H9 (cell line): ENCODE measurements around the gene GBP2. TPM values are rescaled to one million over a fixed set of nuclear protein-coding genes. Genes with fewer than 3 reads are reported as not detected.

Experiments
- DNase-seq: peaks from one replicate; pipeline ENCODE4 v3.0.0-alpha.2; 2017
- H2AFZ ChIP-seq: one replicate; pipeline ENCODE4 v1.6.1; 2013; ENCODE audit warnings: mild to moderate bottlenecking, low read length, control low read depth, moderate library complexity
- H2AK5ac ChIP-seq: 2 replicates; pipeline ENCODE4 v1.6.1; 2013; ENCODE audit warnings: low read length, control low read depth, mixed read lengths; ENCODE audit not compliant: insufficient read length
- H2BK120ac ChIP-seq: one replicate; pipeline ENCODE4 v1.6.1; 2013; ENCODE audit warnings: low read depth, mild to moderate bottlenecking, low read length, control low read depth, inconsistent platforms; ENCODE audit not compliant: poor library complexity, severe bottlenecking
- H2BK12ac ChIP-seq: 2 replicates; pipeline ENCODE4 v1.6.1; 2013; ENCODE audit warnings: low read length, control low read depth, mixed read lengths, low read depth; ENCODE audit not compliant: insufficient read length
- H2BK15ac ChIP-seq: 2 replicates; pipeline ENCODE4 v1.6.1; 2013; ENCODE audit warnings: low read depth, low read length, control low read depth
- H2BK20ac ChIP-seq: one replicate; pipeline ENCODE4 v1.6.1; 2013; ENCODE audit warnings: low read depth, mild to moderate bottlenecking, low read length, control low read depth, inconsistent platforms; ENCODE audit not compliant: poor library complexity, severe bottlenecking
- H2BK5ac ChIP-seq: 2 replicates; pipeline ENCODE4 v1.6.1; 2013; ENCODE audit warnings: low read length, control low read depth, mixed read lengths; ENCODE audit not compliant: insufficient read length
- H3K14ac ChIP-seq: 2 replicates; pipeline ENCODE4 v1.6.1; 2013; ENCODE audit warnings: low read length, control low read depth; ENCODE audit not compliant: insufficient read depth
- H3K18ac ChIP-seq: 2 replicates; pipeline ENCODE4 v1.6.1; 2013; ENCODE audit warnings: low read depth, mild to moderate bottlenecking, mixed read lengths, low read length, control low read depth; ENCODE audit not compliant: insufficient read length
- H3K23ac ChIP-seq: 2 replicates; pipeline ENCODE4 v1.6.1; 2013; ENCODE audit warnings: low read length, control low read depth, mixed read lengths, low read depth; ENCODE audit not compliant: insufficient read length
- H3K23me2 ChIP-seq: 2 replicates; pipeline ENCODE4 v1.6.1; 2013; ENCODE audit warnings: low read depth, mild to moderate bottlenecking, mixed read lengths, low read length, control low read depth; ENCODE audit not compliant: insufficient read length, poor library complexity, severe bottlenecking
- H3K27ac ChIP-seq: 2 replicates; pipeline ENCODE4 v1.5.1; 2013; ENCODE audit warnings: low read length, control low read depth, mixed read lengths, low read depth; ENCODE audit not compliant: insufficient read length
- H3K27me3 ChIP-seq: 2 replicates; pipeline ENCODE4 v1.6.1; 2013; ENCODE audit warnings: low read length, control low read depth, inconsistent platforms; ENCODE audit not compliant: insufficient read depth
- H3K4ac ChIP-seq: 2 replicates; pipeline ENCODE4 v1.6.1; 2013; ENCODE audit warnings: low read depth, mild to moderate bottlenecking, control low read depth, inconsistent platforms, low read length, moderate library complexity
- H3K4me1 ChIP-seq: 2 replicates; pipeline ENCODE4 v1.6.1; 2013; ENCODE audit warnings: low read length, control low read depth, inconsistent platforms; ENCODE audit not compliant: insufficient read depth
- H3K4me2 ChIP-seq: 2 replicates; pipeline ENCODE4 v1.6.1; 2013; ENCODE audit warnings: low read length, control low read depth, mixed read lengths; ENCODE audit not compliant: insufficient read length, insufficient read depth
- H3K56ac ChIP-seq: 2 replicates; pipeline ENCODE4 v1.6.1; 2013; ENCODE audit warnings: low read depth, mild to moderate bottlenecking, mixed read lengths, low read length, control low read depth; ENCODE audit not compliant: insufficient read length
- H3K79me1 ChIP-seq: 2 replicates; pipeline ENCODE4 v1.6.1; 2013; ENCODE audit warnings: low read depth, mild to moderate bottlenecking, moderate library complexity, low read length, control low read depth, inconsistent platforms; ENCODE audit not compliant: insufficient read depth, poor library complexity, severe bottlenecking
- H3K79me2 ChIP-seq: 2 replicates; pipeline ENCODE4 v1.6.1; 2013; ENCODE audit warnings: low read length, control low read depth, inconsistent platforms; ENCODE audit not compliant: insufficient read depth
- H3K9ac ChIP-seq: 2 replicates; pipeline ENCODE4 v1.6.1; 2013; ENCODE audit warnings: low read length, control low read depth, mixed read lengths; ENCODE audit not compliant: insufficient read length; ENCODE audit errors: extremely low read depth
- H3K9me3 ChIP-seq: one replicate; pipeline ENCODE4 v1.6.1; 2013; ENCODE audit warnings: low read depth, low read length, inconsistent platforms; ENCODE audit not compliant: control insufficient read depth
- H3T11ph ChIP-seq: one replicate; pipeline ENCODE4 v1.6.1; 2013; ENCODE audit warnings: mild to moderate bottlenecking, low read length, control low read depth, inconsistent platforms
- H4K20me1 ChIP-seq: one replicate; pipeline ENCODE4 v1.6.1; 2013; ENCODE audit not compliant: control insufficient read depth, insufficient read length, insufficient read depth
- H4K5ac ChIP-seq: 2 replicates; pipeline ENCODE4 v1.6.1; 2013; ENCODE audit warnings: low read depth, mild to moderate bottlenecking, mixed read lengths, low read length, control low read depth; ENCODE audit not compliant: insufficient read length
- H4K8ac ChIP-seq: replicated peaks from 2 replicates; pipeline ENCODE4 v1.6.1; 2013; ENCODE audit warnings: low read length, control low read depth, mixed read lengths, low read depth; ENCODE audit not compliant: insufficient read length
- H4K91ac ChIP-seq: 2 replicates; pipeline ENCODE4 v1.6.1; 2013; ENCODE audit warnings: low read depth, mild to moderate bottlenecking, moderate library complexity, mixed read lengths, low read length, control low read depth; ENCODE audit not compliant: insufficient read length
- H3K27ac Mint-ChIP-seq, 3 experiments: 2 replicates in 2 of 3; 3 replicates in 1 of 3; pipeline ENCODE4 v1.8.0; 2020 to 2021; ENCODE audit warnings: mixed read lengths in 3 of 3, mild to moderate bottlenecking in 1 of 3, moderate library complexity in 1 of 3
- H3K27me3 Mint-ChIP-seq: 2 replicates; pipeline ENCODE4 v1.8.0; 2021; ENCODE audit warnings: low read depth, mild to moderate bottlenecking, moderate library complexity, mixed read lengths
- H3K36me3 Mint-ChIP-seq, 3 experiments: 2 replicates in 2 of 3; 3 replicates in 1 of 3; pipeline ENCODE4 v1.8.0; 2020 to 2021; ENCODE audit warnings: low read depth in 3 of 3, mixed read lengths in 3 of 3; ENCODE audit not compliant: insufficient read depth in 1 of 3
- H3K4me1 Mint-ChIP-seq, 2 experiments: 2 replicates each; pipeline ENCODE4 v1.8.0; 2020; ENCODE audit warnings: mixed read lengths in 2 of 2
- H3K4me3 Mint-ChIP-seq, 2 experiments: 2 replicates in 1 of 2; 3 replicates in 1 of 2; pipeline ENCODE4 v1.8.0; 2020 to 2021; ENCODE audit warnings: mild to moderate bottlenecking in 2 of 2, mixed read lengths in 2 of 2, moderate library complexity in 1 of 2
- H3K9me3 Mint-ChIP-seq, 2 experiments: 2 replicates in 1 of 2; 3 replicates in 1 of 2; pipeline ENCODE4 v1.8.0; 2020; ENCODE audit warnings: mild to moderate bottlenecking in 2 of 2, mixed read lengths in 2 of 2, moderate library complexity in 1 of 2
- WGBS: extraction: QIAGEN DNeasy Blood & Tissue Kit; methylation state at CpG from one replicate; pipeline ENCODE4 v1.1.7; 2013; ENCODE audit warnings: missing lambda C conversion rate, low lambda C conversion rate, mixed read lengths; ENCODE audit not compliant: insufficient read length; ENCODE audit errors: extremely low coverage; 5-methylcytosine and 5-hydroxymethylcytosine counted together
- total RNA-seq: library from RNA; stranded (reverse); gene quantifications from 2 replicates; pipeline ENCODE4 v1.2.1, GENCODE V29; 2021
- TF ChIP-seq, protein P1 (sequence below): fragments of 200-600 bp; sonication (generic); conservative IDR thresholded peaks from 3 replicates; pipeline ENCODE4 v1.8.0; 2021; ENCODE audit warnings: antibody characterized with exemption, mild to moderate bottlenecking

GBP2 gene
- total RNA-seq, 1 experiment from 2014 or later = not detected

DNA sequence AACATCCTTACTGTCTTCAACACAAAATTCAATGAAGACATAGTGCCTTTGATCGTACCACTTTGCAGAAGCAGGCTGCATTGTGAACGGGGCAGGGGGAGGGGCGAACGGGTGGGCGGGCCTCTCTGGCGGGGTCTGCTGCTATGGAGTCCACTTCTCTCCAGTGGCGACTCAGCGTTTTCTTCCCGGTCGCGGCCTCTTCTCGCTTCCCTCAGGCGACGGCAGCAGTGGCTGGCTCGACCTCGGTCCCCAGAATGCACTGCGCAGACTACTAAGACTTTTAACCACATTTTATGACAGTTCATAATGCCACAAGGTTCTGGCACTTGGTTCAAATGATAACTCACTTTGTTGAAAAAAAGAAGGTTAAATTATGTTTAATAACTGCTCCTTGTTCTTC, 21.2 kb downstream of the GBP2 start:
- peak; percentile 62 for DNase-seq
- no peaks in the 10 kb centered on the region for H3K9me3 ChIP-seq
- peaks cover 0 to 2% (median 0%) of the 10 kb centered on the region in 3 experiments; a peak in 1 of 7 replicates for H3K36me3 Mint-ChIP-seq
- no peaks in the 10 kb centered on the region for H3K79me1 ChIP-seq
- no peaks in the 10 kb centered on the region for H3K27me3 ChIP-seq
- no peak overlapping the region for H2BK120ac ChIP-seq
- no peak overlapping the region for H4K8ac ChIP-seq
- no peak overlapping the region for H2BK15ac ChIP-seq
- H3K4me1 ChIP-seq = no peaks in the 10 kb centered on the region
- no peak overlapping the region for H2AFZ ChIP-seq
- no peak overlapping the region for H2BK5ac ChIP-seq
- H3K56ac ChIP-seq = no peak overlapping the region
- no peak overlapping the region for H3K18ac ChIP-seq
- no peaks in the 10 kb centered on the region for H4K20me1 ChIP-seq
- H2BK12ac ChIP-seq = no peak overlapping the region
- H3K14ac ChIP-seq = no peak overlapping the region
- H4K5ac ChIP-seq = no peak overlapping the region
- H3K9ac ChIP-seq = no peak overlapping the region
- no peaks in the 10 kb centered on the region for H3K79me2 ChIP-seq
- H3K4me1 Mint-ChIP-seq = peaks cover 9 to 13% of the 10 kb centered on the region in 2 experiments
- H3K23me2 ChIP-seq = no peaks in the 10 kb centered on the region
- no peak overlapping the region for H3K27ac ChIP-seq
- no peaks in the 10 kb centered on the region for H3K27me3 Mint-ChIP-seq
- no peak overlapping the region for H2BK20ac ChIP-seq
- H3K4me2 ChIP-seq = no peak overlapping the region
- no CpG with 5 or more reads among the region's 17 CpGs for WGBS
- H3K27ac Mint-ChIP-seq = no peak overlapping the region
- no peak overlapping the region for H4K91ac ChIP-seq
- no peak overlapping the region for H3K23ac ChIP-seq
- no peak overlapping the region for H2AK5ac ChIP-seq
- TF ChIP-seq, protein P1, sequence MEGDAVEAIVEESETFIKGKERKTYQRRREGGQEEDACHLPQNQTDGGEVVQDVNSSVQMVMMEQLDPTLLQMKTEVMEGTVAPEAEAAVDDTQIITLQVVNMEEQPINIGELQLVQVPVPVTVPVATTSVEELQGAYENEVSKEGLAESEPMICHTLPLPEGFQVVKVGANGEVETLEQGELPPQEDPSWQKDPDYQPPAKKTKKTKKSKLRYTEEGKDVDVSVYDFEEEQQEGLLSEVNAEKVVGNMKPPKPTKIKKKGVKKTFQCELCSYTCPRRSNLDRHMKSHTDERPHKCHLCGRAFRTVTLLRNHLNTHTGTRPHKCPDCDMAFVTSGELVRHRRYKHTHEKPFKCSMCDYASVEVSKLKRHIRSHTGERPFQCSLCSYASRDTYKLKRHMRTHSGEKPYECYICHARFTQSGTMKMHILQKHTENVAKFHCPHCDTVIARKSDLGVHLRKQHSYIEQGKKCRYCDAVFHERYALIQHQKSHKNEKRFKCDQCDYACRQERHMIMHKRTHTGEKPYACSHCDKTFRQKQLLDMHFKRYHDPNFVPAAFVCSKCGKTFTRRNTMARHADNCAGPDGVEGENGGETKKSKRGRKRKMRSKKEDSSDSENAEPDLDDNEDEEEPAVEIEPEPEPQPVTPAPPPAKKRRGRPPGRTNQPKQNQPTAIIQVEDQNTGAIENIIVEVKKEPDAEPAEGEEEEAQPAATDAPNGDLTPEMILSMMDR = no peak
- H3K9me3 Mint-ChIP-seq = no peaks in the 10 kb centered on the region; a peak in 1 of 5 replicates
- H3T11ph ChIP-seq = no peak overlapping the region
- no peak overlapping the region for H3K4ac ChIP-seq
- no peak overlapping the region for H3K4me3 Mint-ChIP-seq
